GM18517 (cell line): Measurements from ENCODE around the gene GPR25.

ENCODE experiments used
- ATAC-seq: cut with Tn5 transposase; IDR thresholded peaks from one replicate; pipeline ENCODE4 v1.9.1; 2021; ENCODE audit warnings: mild to moderate bottlenecking, moderate library complexity; ENCODE audit not compliant: unreplicated experiment

Gene GPR25, protein sequence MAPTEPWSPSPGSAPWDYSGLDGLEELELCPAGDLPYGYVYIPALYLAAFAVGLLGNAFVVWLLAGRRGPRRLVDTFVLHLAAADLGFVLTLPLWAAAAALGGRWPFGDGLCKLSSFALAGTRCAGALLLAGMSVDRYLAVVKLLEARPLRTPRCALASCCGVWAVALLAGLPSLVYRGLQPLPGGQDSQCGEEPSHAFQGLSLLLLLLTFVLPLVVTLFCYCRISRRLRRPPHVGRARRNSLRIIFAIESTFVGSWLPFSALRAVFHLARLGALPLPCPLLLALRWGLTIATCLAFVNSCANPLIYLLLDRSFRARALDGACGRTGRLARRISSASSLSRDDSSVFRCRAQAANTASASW

DNA sequence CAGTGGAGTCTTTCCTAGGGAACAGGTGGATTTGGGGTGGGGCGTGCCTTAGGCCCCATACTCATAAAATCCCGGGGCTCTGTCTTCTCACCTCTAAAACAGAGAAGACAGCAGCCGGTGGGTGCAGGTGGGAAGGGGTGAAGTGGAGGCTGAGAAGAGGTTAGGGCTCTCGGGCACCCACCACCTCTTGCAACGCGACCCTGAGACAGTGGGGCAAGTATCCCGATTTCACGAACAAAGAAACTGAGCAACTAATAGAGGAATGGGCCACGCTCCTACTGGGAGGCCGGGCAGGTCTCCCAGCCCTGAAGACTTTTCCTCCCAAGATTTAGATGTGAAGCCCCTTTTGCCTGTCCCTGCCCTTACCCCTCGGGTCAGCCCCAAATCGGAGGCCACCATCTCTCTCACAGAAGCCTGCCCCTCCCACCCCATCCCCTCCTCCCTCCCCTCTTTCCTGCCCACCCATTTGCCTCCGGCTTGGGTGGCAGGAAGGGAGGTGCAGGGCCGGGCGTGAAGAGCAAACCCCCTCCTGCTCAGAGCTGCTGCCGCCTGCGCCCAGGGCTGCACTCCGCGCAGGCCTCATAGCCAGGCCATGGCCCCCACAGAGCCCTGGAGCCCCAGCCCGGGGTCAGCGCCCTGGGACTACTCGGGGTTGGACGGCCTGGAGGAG, at the start of gene GPR25:
Gene GPR25, plus strand, starts transcription at position 536 of the 670 bp plus-strand sequence. Its CDS starts 57 bp downstream, at position 593.
- ATAC-seq = no peak

GRCh38 chr1:200831091-200831490, 41.7 kb upstream of the GPR25 start:
- ATAC-seq = no peak

GRCh38 chr1:200834383-200834782, 38.4 kb upstream of the GPR25 start:
- ATAC-seq = no peak

GRCh38 chr1:200836213-200836612, 36.6 kb upstream of the GPR25 start:
- no peak for ATAC-seq

DNA sequence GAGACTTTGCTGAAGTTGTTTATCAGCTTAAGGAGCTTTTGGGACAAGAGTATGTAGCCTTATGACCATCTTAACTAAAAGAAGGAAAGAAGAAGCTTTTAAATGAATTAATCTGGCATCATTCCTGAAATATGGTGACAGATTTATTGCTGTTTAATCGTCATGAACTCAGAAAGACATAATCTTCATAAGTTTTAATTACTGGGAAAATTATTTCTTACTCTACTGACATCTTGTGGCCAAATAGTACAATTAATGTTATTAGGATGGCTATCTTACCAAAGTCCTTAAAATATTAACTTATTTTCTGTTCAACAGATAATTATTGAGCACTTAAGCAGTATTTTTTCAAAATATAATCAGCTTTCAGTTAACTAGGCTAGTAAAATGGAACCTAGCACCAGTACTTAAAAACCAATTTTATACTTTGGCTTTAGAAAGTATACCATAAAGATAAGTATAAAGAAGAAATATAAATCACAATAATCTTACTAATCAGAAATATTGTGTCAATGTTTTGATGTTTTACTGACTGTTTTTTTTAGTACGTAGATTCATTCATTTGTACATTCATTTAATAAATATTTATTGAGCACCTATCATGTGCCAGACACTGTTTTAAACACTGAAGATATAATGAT, 34.7 kb upstream of the GPR25 start:
- ATAC-seq = no peak

- no peak for ATAC-seq
Observed at GRCh38 chr1:200838676-200839445, 33.9 kb upstream of the GPR25 start.

GRCh38 chr1:200845360-200845759, 27.4 kb upstream of the GPR25 start:
- ATAC-seq = no peak

DNA sequence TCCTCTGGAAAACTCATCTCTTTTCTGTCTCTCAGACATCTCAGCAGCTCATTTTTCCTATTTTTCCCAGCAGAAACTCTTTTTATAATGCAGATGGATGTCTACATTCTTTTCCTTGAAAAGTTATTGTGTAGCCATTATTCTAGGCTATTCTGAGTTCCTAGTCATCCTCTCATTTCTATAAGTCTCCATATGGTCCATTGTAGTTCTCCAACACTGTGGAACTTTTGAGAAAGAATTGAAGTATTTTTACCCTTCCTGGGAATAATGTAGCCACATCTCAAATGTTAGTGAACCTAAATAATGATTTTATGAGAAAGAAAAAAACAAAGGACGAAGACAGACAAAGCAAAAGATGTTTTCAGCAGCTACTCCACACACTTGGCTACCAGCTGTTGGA, 26.4 kb upstream of the GPR25 start:
- ATAC-seq = no peak

DNA sequence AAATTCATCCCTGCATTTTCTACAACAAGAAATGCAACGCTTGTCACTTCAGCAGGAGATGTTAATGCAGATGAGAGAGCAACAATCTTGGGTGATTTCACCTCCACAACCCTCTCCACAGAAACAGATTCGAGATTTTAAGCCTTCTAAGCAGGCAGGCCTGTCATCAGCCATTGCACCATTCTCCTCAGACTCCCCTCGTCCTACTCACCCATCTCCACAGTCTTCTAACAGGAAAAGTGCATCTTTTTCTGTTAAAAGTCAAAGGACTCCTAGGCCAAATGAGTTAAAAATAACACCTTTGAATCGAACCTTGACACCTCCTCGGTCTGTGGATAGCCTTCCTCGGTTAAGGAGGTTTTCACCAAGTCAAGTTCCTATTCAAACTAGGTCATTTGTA, 23.4 kb upstream of the GPR25 start:
- no peak for ATAC-seq

DNA sequence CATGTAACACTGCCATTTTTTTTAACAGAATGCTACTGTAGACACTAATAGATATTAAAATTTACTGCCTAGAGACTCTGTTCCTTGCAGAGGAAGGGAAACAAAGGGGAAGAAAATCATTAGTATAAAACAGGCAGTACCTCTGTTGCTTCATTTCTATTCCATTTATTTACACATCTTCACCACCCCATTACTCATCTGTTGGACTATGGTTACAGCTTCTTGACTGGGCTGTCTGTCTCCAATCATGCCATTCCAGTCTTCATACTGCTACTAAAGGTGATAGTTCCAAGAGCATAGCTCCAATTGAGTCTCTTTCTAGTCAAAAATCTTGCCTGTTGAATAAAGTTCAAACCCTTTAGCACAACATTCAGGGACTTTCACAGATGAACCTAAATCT, 22.2 kb upstream of the GPR25 start:
- no peak for ATAC-seq

GRCh38 chr1:200856716-200857357, 15.9 kb upstream of the GPR25 start:
- no peak for ATAC-seq

DNA sequence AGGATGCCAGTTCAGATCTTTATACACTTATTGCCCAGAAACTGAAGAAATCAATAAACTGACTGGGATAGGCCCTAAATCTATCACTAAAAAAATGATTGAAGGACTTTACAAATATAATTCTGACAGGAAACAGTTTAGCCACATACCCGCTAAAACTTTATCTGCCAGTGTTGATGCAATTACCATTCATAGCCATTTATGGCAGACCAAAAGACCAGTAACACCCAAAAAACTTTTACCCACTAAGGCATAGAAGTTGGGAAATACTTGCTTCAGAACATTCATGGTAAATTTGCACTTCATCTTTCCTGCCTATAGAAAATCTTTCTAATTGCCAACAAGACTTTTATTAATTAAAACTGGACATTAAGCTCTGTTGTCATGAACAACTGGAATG, 15.0 kb upstream of the GPR25 start:
- no peak for ATAC-seq

- peak; percentile 33 for ATAC-seq
Observed at GRCh38 chr1:200861937-200862647, 10.7 kb upstream of the GPR25 start.

GRCh38 chr1:200862713-200863415, 9.9 kb upstream of the GPR25 start:
- ATAC-seq = no peak

DNA sequence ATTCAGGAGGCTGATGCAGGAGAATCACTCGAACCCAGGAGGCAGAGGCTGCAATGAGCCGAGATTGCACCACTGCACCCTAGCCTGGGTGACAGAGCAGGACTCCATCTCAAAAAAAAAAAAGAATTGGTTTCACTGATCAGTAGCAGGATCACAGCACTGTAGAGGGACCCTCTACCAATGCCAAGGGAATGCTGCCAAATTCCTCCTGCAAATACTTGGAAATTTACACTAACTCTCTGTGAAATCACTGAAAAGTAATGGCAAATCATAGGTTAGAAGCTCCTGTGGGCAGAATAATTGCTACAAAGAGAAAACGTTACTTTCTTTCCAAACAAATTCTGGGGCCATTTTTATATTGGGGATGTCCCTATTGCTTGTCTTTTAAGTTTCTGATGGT, 6.7 kb upstream of the GPR25 start:
- ATAC-seq = no peak

DNA sequence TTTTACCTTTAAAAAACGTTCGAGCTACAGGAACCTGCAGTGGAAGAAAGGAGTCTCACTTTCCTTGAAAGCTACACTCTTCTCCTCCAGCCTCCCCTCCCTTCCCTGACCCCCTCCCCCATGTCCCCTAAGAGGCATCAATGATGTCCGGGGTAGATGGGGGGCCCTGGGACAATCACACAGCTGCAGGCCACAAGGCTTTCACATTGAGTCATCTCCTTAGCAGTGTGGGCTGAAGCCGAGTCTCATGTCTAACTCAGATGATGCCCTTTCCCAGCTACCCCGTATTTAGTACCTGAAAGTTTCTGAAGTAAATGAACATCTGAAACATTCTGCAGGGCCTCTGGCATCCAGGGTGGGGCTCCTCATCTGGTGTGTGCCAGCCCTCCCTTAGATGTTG, 6.3 kb upstream of the GPR25 start:
- peak; percentile 83 for ATAC-seq

GRCh38 chr1:200867018-200867811, 5.6 kb upstream of the GPR25 start:
- ATAC-seq = peak; percentile 4

DNA sequence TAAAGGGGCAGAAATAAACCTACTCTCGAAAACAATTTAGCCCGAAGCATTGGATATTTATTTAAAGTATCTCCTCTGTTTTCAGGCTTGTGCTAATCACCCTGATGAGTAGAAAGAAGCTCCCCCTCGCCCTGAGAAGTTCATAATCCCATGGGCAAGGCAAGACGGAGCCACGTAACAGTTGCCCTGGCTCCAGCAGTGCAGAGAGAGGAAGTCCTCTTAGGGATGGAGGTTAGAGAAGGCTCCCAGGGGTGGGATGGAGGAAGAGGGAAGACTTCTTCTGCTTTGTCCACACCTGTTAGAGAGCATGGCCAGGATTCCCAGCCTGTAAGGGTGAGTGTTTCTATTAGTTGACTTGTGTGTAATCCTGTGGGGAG, 3.4 kb upstream of the GPR25 start:
- ATAC-seq = no peak
